ENCODE measurements around the gene GPR137B. TPM values are rescaled to one million over a fixed set of nuclear protein-coding genes. Genes with fewer than 3 reads are reported as not detected.
A peak's percentile ranks its signal among the peaks of the same experiment; 100 is the strongest.
"Not testable (repeated sequence)": the region's sequence is repeated elsewhere in the genome, so short reads cannot be mapped to it uniquely, and the experiment has no call there.

GPR137B gene
- total RNA-seq, 4 donors from 2014 or later: 6.0 to 16.2 (median 11.5) TPM

- no peaks in the 10 kb centered on the region for H3K27me3 ChIP-seq
- H3K36me3 ChIP-seq: no peaks in the 10 kb centered on the region
- H3K4me1 ChIP-seq: peaks cover 0 to 18% (median 1%) of the 10 kb centered on the region in 4 donors
- TF ChIP-seq CTCF (IDR thresholded peaks at IDR 0.05) (no peak), EP300 (IDR thresholded peaks at IDR 0.05; ENCODE audit: low read depth) (no peak), POLR2AphosphoS5 (IDR thresholded peaks at IDR 0.05) (no peak), POLR2A (IDR thresholded peaks at IDR 0.05) (no peak)
- WGBS, 2 donors (ENCODE audit: low coverage in 1 of 2): 83% methylated on average over 2 of the region's 2 CpGs; no CpG with 5 or more reads in 1 of the 2 donors
- DNase-seq: no peak
- intact Hi-C loops (cut with DNase I; ENCODE audit: low total_unique reads) (no loop called here), in situ Hi-C loops (cut with MboI; ENCODE audit: low pct_ligation_motif_present in 1 of 4, low pct_unique_long_range_greater_than_20kb in 1 of 4, low sequenced_read_pairs in 3 of 4) (no loop called here)
- no peak overlapping the region for H3K27ac ChIP-seq
- H3K9me3 ChIP-seq: peaks cover 8 to 12% of the 10 kb centered on the region in 2 donors
- H3K4me3 ChIP-seq: no peak overlapping the region
These were observed 16.4 kb downstream of the GPR137B start for GRCh38 chr1:236158719-236159118.

- no peaks in the 10 kb centered on the region for H3K27me3 ChIP-seq
- in situ Hi-C loops (cut with MboI; ENCODE audit: low pct_ligation_motif_present in 1 of 4, low pct_unique_long_range_greater_than_20kb in 1 of 4, low sequenced_read_pairs in 3 of 4) (no loop called here), intact Hi-C loops (cut with DNase I; ENCODE audit: low total_unique reads) (no loop called here)
- H3K36me3 ChIP-seq: no peaks in the 10 kb centered on the region
- no peak for TF ChIP-seq POLR2A (IDR thresholded peaks at IDR 0.05)
- TF ChIP-seq POLR2AphosphoS5 (IDR thresholded peaks at IDR 0.05): no peak
- TF ChIP-seq CTCF (IDR thresholded peaks at IDR 0.05): no peak
- TF ChIP-seq EP300 (IDR thresholded peaks at IDR 0.05; ENCODE audit: low read depth): no peak
- H3K9me3 ChIP-seq: peaks cover 8 to 12% of the 10 kb centered on the region in 2 donors
- no peak overlapping the region for H3K4me3 ChIP-seq
- 64 to 86% methylated on average over 1 to 19 of the region's 19 CpGs for WGBS, 2 donors (ENCODE audit: low coverage in 1 of 2)
- peaks cover 0 to 18% (median 1%) of the 10 kb centered on the region in 4 donors for H3K4me1 ChIP-seq
- DNase-seq: peak; percentile 43
- no peak overlapping the region for H3K27ac ChIP-seq
These were observed 17.6 kb downstream of the GPR137B start for GRCh38 chr1:236159704-236160539.

- Histone ChIP-seq H3K27me3 (no peaks in the 10 kb centered on the region), H3K4me1 (peaks cover 0 to 18% (median 1%) of the 10 kb centered on the region in 4 donors), H3K4me3 (no peak overlapping the region), H3K27ac (no peak overlapping the region), H3K9me3 (peaks cover 8 to 12% of the 10 kb centered on the region in 2 donors), H3K36me3 (no peaks in the 10 kb centered on the region)
- no peak for TF ChIP-seq POLR2AphosphoS5 (IDR thresholded peaks at IDR 0.05)
- TF ChIP-seq EP300 (IDR thresholded peaks at IDR 0.05; ENCODE audit: low read depth): no peak
- no peak for TF ChIP-seq POLR2A (IDR thresholded peaks at IDR 0.05)
- no peak for DNase-seq
- intact Hi-C loops (cut with DNase I; ENCODE audit: low total_unique reads) (no loop called here), in situ Hi-C loops (cut with MboI; ENCODE audit: low pct_ligation_motif_present in 1 of 4, low pct_unique_long_range_greater_than_20kb in 1 of 4, low sequenced_read_pairs in 3 of 4) (no loop called here)
- WGBS, 2 donors (ENCODE audit: low coverage in 1 of 2): 81 to 85% methylated on average over 6 to 10 of the region's 10 CpGs
These were observed 18.3 kb downstream of the GPR137B start for GRCh38 chr1:236160540-236161127.

- in situ Hi-C loops (cut with MboI; ENCODE audit: low pct_ligation_motif_present in 1 of 4, low pct_unique_long_range_greater_than_20kb in 1 of 4, low sequenced_read_pairs in 3 of 4) (no loop called here), intact Hi-C loops (cut with DNase I; ENCODE audit: low total_unique reads) (no loop called here)
- H3K36me3 ChIP-seq: no peaks in the 10 kb centered on the region
- 88 to 89% methylated on average over 8 to 9 of the region's 9 CpGs for WGBS, 2 donors (ENCODE audit: low coverage in 1 of 2)
- no peak for TF ChIP-seq POLR2AphosphoS5 (IDR thresholded peaks at IDR 0.05)
- no peak for TF ChIP-seq CTCF (IDR thresholded peaks at IDR 0.05)
- no peak for TF ChIP-seq EP300 (IDR thresholded peaks at IDR 0.05; ENCODE audit: low read depth)
- no peak for TF ChIP-seq POLR2A (IDR thresholded peaks at IDR 0.05)
- no peak overlapping the region for H3K27ac ChIP-seq
- peaks cover 8 to 12% of the 10 kb centered on the region in 2 donors for H3K9me3 ChIP-seq
- H3K4me3 ChIP-seq: no peak overlapping the region
- peaks cover 0 to 18% (median 1%) of the 10 kb centered on the region in 4 donors for H3K4me1 ChIP-seq
- no peaks in the 10 kb centered on the region for H3K27me3 ChIP-seq
- no peak for DNase-seq
These were observed 18.9 kb downstream of the GPR137B start for GRCh38 chr1:236161230-236161629.

GRCh38 chr1:236161755-236162154 lies 19.4 kb downstream of the GPR137B start:
- DNase-seq; H3K27ac ChIP-seq; in situ Hi-C loops (cut with MboI; ENCODE audit: low pct_ligation_motif_present in 1 of 4, low pct_unique_long_range_greater_than_20kb in 1 of 4, low sequenced_read_pairs in 3 of 4); H3K27me3 ChIP-seq; H3K4me3 ChIP-seq; H3K36me3 ChIP-seq; intact Hi-C loops (cut with DNase I; ENCODE audit: low total_unique reads): not testable (repeated sequence)
- 90 to 100% methylated on average over 2 to 3 of the region's 3 CpGs for WGBS, 2 donors (ENCODE audit: low coverage in 1 of 2)
- Histone ChIP-seq H3K9me3 (peaks cover 8 to 12% of the 10 kb centered on the region in 2 donors), H3K4me1 (peaks cover 0 to 18% (median 1%) of the 10 kb centered on the region in 4 donors)

All from transverse colon (tissue), 4 donors.